ENCODE measurements around the gene SNX32.

The SNX32 gene

GRCh38 chr11:65791719-65792213 lies 42.0 kb upstream of the SNX32 start:
- Histone ChIP-seq H2BK12ac (ENCODE audit: low read length in 2 of 2) (no peak overlapping the region), H3K9me3 (ENCODE audit: control insufficient read depth, low read length) (no peaks in the 10 kb centered on the region), H3K23ac (ENCODE audit: low read length in 2 of 2) (no peak overlapping the region), H3K4ac (ENCODE audit: low read depth in 1 of 2, low read length in 2 of 2) (no peak overlapping the region), H3K27ac (ENCODE audit: low read length, poor library complexity, severe bottlenecking) (no peak overlapping the region), H2AFZ (ENCODE audit: low read depth, low read length) (no peak overlapping the region), H2BK15ac (ENCODE audit: low read depth, poor library complexity, severe bottlenecking) (no peak overlapping the region), H2BK120ac (ENCODE audit: low read depth, low read length) (no peak overlapping the region), H3K18ac (ENCODE audit: low read depth in 1 of 2, low read length in 2 of 2) (no peak overlapping the region), H2BK5ac (ENCODE audit: low read depth, low read length, poor library complexity, severe bottlenecking) (no peak overlapping the region), H3K27me3 (ENCODE audit: control insufficient read depth in 1 of 2, insufficient read depth in 1 of 2, low read length in 2 of 2) (peaks cover 85 to 90% of the 10 kb centered on the region in 2 experiments), H4K8ac (ENCODE audit: low read length) (no peak overlapping the region), H3K79me1 (replicated peaks; ENCODE audit: low read length, poor library complexity, severe bottlenecking) (no peaks in the 10 kb centered on the region), H3K14ac (ENCODE audit: low read length in 2 of 2) (no peak overlapping the region), H3K4me3 (ENCODE audit: insufficient read depth in 1 of 2, low read depth in 1 of 2, low read length in 2 of 2) (no peak overlapping the region), H4K91ac (ENCODE audit: low read length) (no peak overlapping the region), H2AK5ac (ENCODE audit: low read length, severe bottlenecking) (no peak overlapping the region), H3K4me1 (ENCODE audit: control insufficient read depth, insufficient read depth, low read depth, low read length) (peaks cover 14% of the 10 kb centered on the region), H3K9ac (ENCODE audit: low read length) (no peak overlapping the region), H3K36me3 (ENCODE audit: control insufficient read depth in 1 of 2, insufficient read depth in 2 of 2, low read depth in 1 of 2, low read length in 2 of 2) (no peaks in the 10 kb centered on the region), H3K4me2 (ENCODE audit: low read length, poor library complexity, severe bottlenecking) (no peak overlapping the region)
- 82% methylated on average over 13 of the region's 13 CpGs for WGBS
- no peak for DNase-seq

GRCh38 chr11:65792456-65792855 lies 41.3 kb upstream of the SNX32 start:
- no peak overlapping the region for H2BK15ac ChIP-seq (ENCODE audit: low read depth, poor library complexity, severe bottlenecking)
- H3K27ac ChIP-seq (ENCODE audit: low read length, poor library complexity, severe bottlenecking) = no peak overlapping the region
- no peak overlapping the region for H2AFZ ChIP-seq (ENCODE audit: low read depth, low read length)
- peaks cover 80 to 92% of the 10 kb centered on the region in 2 experiments for H3K27me3 ChIP-seq (ENCODE audit: control insufficient read depth in 1 of 2, insufficient read depth in 1 of 2, low read length in 2 of 2)
- H2BK120ac ChIP-seq (ENCODE audit: low read depth, low read length) = no peak overlapping the region
- H3K18ac ChIP-seq (ENCODE audit: low read depth in 1 of 2, low read length in 2 of 2) = no peak overlapping the region
- H2AK5ac ChIP-seq (ENCODE audit: low read length, severe bottlenecking) = no peak overlapping the region
- no peak overlapping the region for H3K4me2 ChIP-seq (ENCODE audit: low read length, poor library complexity, severe bottlenecking)
- no peak overlapping the region for H3K14ac ChIP-seq (ENCODE audit: low read length in 2 of 2)
- no peaks in the 10 kb centered on the region for H3K9me3 ChIP-seq (ENCODE audit: control insufficient read depth, low read length)
- H3K4me1 ChIP-seq (ENCODE audit: control insufficient read depth, insufficient read depth, low read depth, low read length) = peaks cover 8% of the 10 kb centered on the region
- H3K23ac ChIP-seq (ENCODE audit: low read length in 2 of 2) = no peak overlapping the region
- H4K91ac ChIP-seq (ENCODE audit: low read length) = no peak overlapping the region
- no peaks in the 10 kb centered on the region for H3K36me3 ChIP-seq (ENCODE audit: control insufficient read depth in 1 of 2, insufficient read depth in 2 of 2, low read depth in 1 of 2, low read length in 2 of 2)
- no peak overlapping the region for H2BK5ac ChIP-seq (ENCODE audit: low read depth, low read length, poor library complexity, severe bottlenecking)
- H3K9ac ChIP-seq (ENCODE audit: low read length) = no peak overlapping the region
- 77% methylated on average over 11 of the region's 16 CpGs for WGBS
- no peak overlapping the region for H3K4me3 ChIP-seq (ENCODE audit: insufficient read depth in 1 of 2, low read depth in 1 of 2, low read length in 2 of 2)
- H4K8ac ChIP-seq (ENCODE audit: low read length) = no peak overlapping the region
- no peak overlapping the region for H2BK12ac ChIP-seq (ENCODE audit: low read length in 2 of 2)
- no peaks in the 10 kb centered on the region for H3K79me1 ChIP-seq (replicated peaks; ENCODE audit: low read length, poor library complexity, severe bottlenecking)
- no peak for DNase-seq
- H3K4ac ChIP-seq (ENCODE audit: low read depth in 1 of 2, low read length in 2 of 2) = no peak overlapping the region

- no peak overlapping the region for H4K91ac ChIP-seq (ENCODE audit: low read length)
- no peak overlapping the region for H4K8ac ChIP-seq (ENCODE audit: low read length)
- no peaks in the 10 kb centered on the region for H3K79me1 ChIP-seq (replicated peaks; ENCODE audit: low read length, poor library complexity, severe bottlenecking)
- no peak overlapping the region for H2AFZ ChIP-seq (ENCODE audit: low read depth, low read length)
- no peak for DNase-seq
- no peak overlapping the region for H3K9ac ChIP-seq (ENCODE audit: low read length)
- H2AK5ac ChIP-seq (ENCODE audit: low read length, severe bottlenecking) = no peak overlapping the region
- H3K36me3 ChIP-seq (ENCODE audit: control insufficient read depth in 1 of 2, insufficient read depth in 2 of 2, low read depth in 1 of 2, low read length in 2 of 2) = no peaks in the 10 kb centered on the region
- peaks cover 81 to 93% of the 10 kb centered on the region in 2 experiments for H3K27me3 ChIP-seq (ENCODE audit: control insufficient read depth in 1 of 2, insufficient read depth in 1 of 2, low read length in 2 of 2)
- H3K4me1 ChIP-seq (ENCODE audit: control insufficient read depth, insufficient read depth, low read depth, low read length) = peaks cover 3% of the 10 kb centered on the region
- H2BK12ac ChIP-seq (ENCODE audit: low read length in 2 of 2) = no peak overlapping the region
- no peaks in the 10 kb centered on the region for H3K9me3 ChIP-seq (ENCODE audit: control insufficient read depth, low read length)
- no peak overlapping the region for H2BK5ac ChIP-seq (ENCODE audit: low read depth, low read length, poor library complexity, severe bottlenecking)
- no peak overlapping the region for H3K23ac ChIP-seq (ENCODE audit: low read length in 2 of 2)
- H3K4me2 ChIP-seq (ENCODE audit: low read length, poor library complexity, severe bottlenecking) = no peak overlapping the region
- no peak overlapping the region for H3K4me3 ChIP-seq (ENCODE audit: insufficient read depth in 1 of 2, low read depth in 1 of 2, low read length in 2 of 2)
- no peak overlapping the region for H3K14ac ChIP-seq (ENCODE audit: low read length in 2 of 2)
- H2BK15ac ChIP-seq (ENCODE audit: low read depth, poor library complexity, severe bottlenecking) = no peak overlapping the region
- H3K18ac ChIP-seq (ENCODE audit: low read depth in 1 of 2, low read length in 2 of 2) = no peak overlapping the region
- whole genome bisulfite sequencing = 85% methylated on average over 11 of the region's 16 CpGs
- H3K27ac ChIP-seq (ENCODE audit: low read length, poor library complexity, severe bottlenecking) = no peak overlapping the region
- no peak overlapping the region for H3K4ac ChIP-seq (ENCODE audit: low read depth in 1 of 2, low read length in 2 of 2)
- no peak overlapping the region for H2BK120ac ChIP-seq (ENCODE audit: low read depth, low read length)
These were observed 40.6 kb upstream of the SNX32 start for GRCh38 chr11:65793144-65793581.

GRCh38 chr11:65793625-65794400 lies 40.0 kb upstream of the SNX32 start:
- H2BK5ac ChIP-seq (ENCODE audit: low read depth, low read length, poor library complexity, severe bottlenecking) = no peak overlapping the region
- H4K8ac ChIP-seq (ENCODE audit: low read length) = no peak overlapping the region
- H2BK12ac ChIP-seq (ENCODE audit: low read length in 2 of 2) = no peak overlapping the region
- no peak overlapping the region for H4K91ac ChIP-seq (ENCODE audit: low read length)
- 91% methylated on average over 29 of the region's 29 CpGs for WGBS
- H3K27ac ChIP-seq (ENCODE audit: low read length, poor library complexity, severe bottlenecking) = no peak overlapping the region
- no peak overlapping the region for H2AFZ ChIP-seq (ENCODE audit: low read depth, low read length)
- H3K18ac ChIP-seq (ENCODE audit: low read depth in 1 of 2, low read length in 2 of 2) = no peak overlapping the region
- peaks cover 81 to 93% of the 10 kb centered on the region in 2 experiments for H3K27me3 ChIP-seq (ENCODE audit: control insufficient read depth in 1 of 2, insufficient read depth in 1 of 2, low read length in 2 of 2)
- H3K36me3 ChIP-seq (ENCODE audit: control insufficient read depth in 1 of 2, insufficient read depth in 2 of 2, low read depth in 1 of 2, low read length in 2 of 2) = no peaks in the 10 kb centered on the region
- H3K14ac ChIP-seq (ENCODE audit: low read length in 2 of 2) = no peak overlapping the region
- H3K23ac ChIP-seq (ENCODE audit: low read length in 2 of 2) = no peak overlapping the region
- H3K9me3 ChIP-seq (ENCODE audit: control insufficient read depth, low read length) = no peaks in the 10 kb centered on the region
- no peak overlapping the region for H2BK15ac ChIP-seq (ENCODE audit: low read depth, poor library complexity, severe bottlenecking)
- H3K4me2 ChIP-seq (ENCODE audit: low read length, poor library complexity, severe bottlenecking) = no peak overlapping the region
- H3K9ac ChIP-seq (ENCODE audit: low read length) = no peak overlapping the region
- H3K4me3 ChIP-seq (ENCODE audit: insufficient read depth in 1 of 2, low read depth in 1 of 2, low read length in 2 of 2) = no peak overlapping the region
- no peak overlapping the region for H2AK5ac ChIP-seq (ENCODE audit: low read length, severe bottlenecking)
- DNase-seq = no peak
- peaks cover 1% of the 10 kb centered on the region for H3K4me1 ChIP-seq (ENCODE audit: control insufficient read depth, insufficient read depth, low read depth, low read length)
- H3K4ac ChIP-seq (ENCODE audit: low read depth in 1 of 2, low read length in 2 of 2) = no peak overlapping the region
- no peaks in the 10 kb centered on the region for H3K79me1 ChIP-seq (replicated peaks; ENCODE audit: low read length, poor library complexity, severe bottlenecking)
- no peak overlapping the region for H2BK120ac ChIP-seq (ENCODE audit: low read depth, low read length)
